Mesothelial cell of epicardium (in vitro differentiated cells): ENCODE results near the gene F11R. TPM values are rescaled to one million over a fixed set of nuclear protein-coding genes. Genes with fewer than 3 reads are reported as not detected.
"Not testable (repeated sequence)": the region's sequence is repeated elsewhere in the genome, so short reads cannot be mapped to it uniquely, and the experiment has no call there.

Experiments
- DNase-seq, 2 experiments: peaks; one replicate each; pipeline ENCODE4 v3.0.0; 2021; ENCODE audit warnings: low spot score in 2 of 2; ENCODE audit not compliant: unreplicated experiment in 2 of 2
- H3K27ac Mint-ChIP-seq: 2 replicates; pipeline ENCODE4 v1.8.0; 2021; ENCODE audit warnings: mixed read lengths
- H3K27me3 Mint-ChIP-seq: 2 replicates; pipeline ENCODE4 v1.8.0; 2021; ENCODE audit warnings: low read depth, mixed read lengths
- H3K36me3 Mint-ChIP-seq: 2 replicates; pipeline ENCODE4 v1.8.0; 2021; ENCODE audit warnings: mixed read lengths
- H3K4me1 Mint-ChIP-seq: 2 replicates; pipeline ENCODE4 v1.8.0; 2021; ENCODE audit warnings: mixed read lengths
- H3K4me3 Mint-ChIP-seq: 2 replicates; pipeline ENCODE4 v1.8.0; 2021; ENCODE audit warnings: mild to moderate bottlenecking, moderate library complexity, mixed read lengths
- H3K9me3 Mint-ChIP-seq: 2 replicates; pipeline ENCODE4 v1.8.0; 2021; ENCODE audit warnings: mixed read lengths
- CTCF ChIP-seq: fragments of 200-600 bp; sonication (generic); IDR thresholded peaks from one replicate; pipeline ENCODE4 v1.5.0; 2021; ENCODE audit warnings: antibody characterized with exemption; ENCODE audit not compliant: unreplicated experiment
- total RNA-seq: library from RNA; stranded (reverse); gene quantifications from 3 replicates; pipeline ENCODE4 v1.2.1, GENCODE V29; 2021

The F11R gene
- 114 to 132 TPM (median 122 TPM) in 3 replicates for total RNA-seq

DNA sequence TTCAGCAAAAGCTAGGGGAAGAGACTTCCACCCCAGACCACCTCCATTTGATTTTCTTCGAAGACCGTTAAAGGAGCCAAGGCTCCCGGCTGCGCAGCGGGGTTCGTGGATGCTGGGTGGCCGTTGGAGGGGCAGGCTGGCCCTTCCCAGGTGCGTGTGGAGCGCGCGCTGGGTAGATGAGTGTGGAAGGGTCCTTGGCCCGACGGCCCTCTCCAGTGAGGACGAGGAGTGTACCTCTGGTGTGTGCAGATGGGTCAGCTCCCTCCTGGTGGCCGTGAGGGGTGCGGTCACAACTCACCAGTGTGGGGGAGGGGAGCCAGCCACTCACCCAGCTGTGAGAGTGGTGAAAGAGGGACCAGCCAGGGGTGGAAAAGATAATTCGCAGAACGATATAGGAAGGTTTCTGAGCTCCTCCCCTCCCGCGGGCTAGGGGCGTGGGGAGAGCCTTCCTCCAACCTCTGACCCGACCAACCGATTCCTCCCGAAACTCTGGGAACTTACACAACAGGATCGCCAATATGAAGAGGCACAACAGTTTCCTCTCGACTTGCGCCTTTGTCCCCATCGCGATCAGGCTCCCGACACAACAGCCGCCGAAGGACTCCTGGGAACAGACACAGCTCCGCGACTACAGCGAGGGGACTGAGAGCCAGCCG lies at the start of gene F11R:
TSS of gene F11R (minus strand) at position 644 of the 656 bp plus-strand sequence. CDS start at position 565, 79 bp downstream.
- peaks cover 8% of the 10 kb centered on the region for H3K27me3 Mint-ChIP-seq
- peak; percentile 30 for TF ChIP-seq CTCF
- H3K27ac Mint-ChIP-seq = peak within 1 kb of the TSS; percentile 100
- H3K9me3 Mint-ChIP-seq = no peaks in the 10 kb centered on the region
- no peaks in the 10 kb centered on the region for H3K36me3 Mint-ChIP-seq
- DNase-seq = peak; percentile 32 to 65
- peak within 1 kb of the TSS; percentile 86 for H3K4me3 Mint-ChIP-seq
- peaks cover 45% of the 10 kb centered on the region for H3K4me1 Mint-ChIP-seq

DNA sequence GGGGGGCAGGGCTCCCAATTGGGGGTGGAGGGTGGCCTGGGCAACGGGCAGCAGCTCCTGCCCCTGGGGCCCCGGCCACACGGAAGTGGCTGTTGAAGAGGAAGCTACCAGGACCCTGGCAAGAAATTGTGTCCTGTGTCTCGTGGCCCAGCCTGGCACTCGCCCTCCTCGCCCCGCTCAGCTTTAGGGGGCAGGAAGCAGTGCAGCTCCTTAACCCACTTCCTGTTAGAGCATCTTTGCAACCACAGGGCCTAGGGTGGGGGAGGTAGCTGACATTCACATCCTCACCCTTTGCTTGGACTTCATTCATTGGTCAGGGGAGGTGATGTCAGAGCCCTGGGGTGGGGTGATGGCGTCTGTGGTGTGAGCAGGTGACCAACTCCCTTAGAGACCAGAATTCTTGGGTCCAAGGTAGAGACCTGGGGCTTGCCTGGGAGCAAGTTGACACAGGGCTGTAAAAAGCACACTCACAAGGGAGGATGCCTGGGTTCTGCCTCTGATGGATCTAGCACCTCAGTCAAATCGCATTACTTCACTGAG lies 48.8 kb upstream of the F11R start, which contains the start of gene ARHGAP30:
TSS of gene ARHGAP30 (minus strand) at position 161 of the 540 bp plus-strand sequence. CDS start 267 bp downstream, outside the sequence.
- peaks cover 5% of the 10 kb centered on the region for H3K4me1 Mint-ChIP-seq
- DNase-seq = no peak
- TF ChIP-seq CTCF = no peak
- no peak within 1 kb of the TSS for H3K4me3 Mint-ChIP-seq
- no peak within 1 kb of the TSS for H3K27ac Mint-ChIP-seq
- no peaks in the 10 kb centered on the region for H3K9me3 Mint-ChIP-seq
- H3K36me3 Mint-ChIP-seq = peaks cover 2% of the 10 kb centered on the region
- no peaks in the 10 kb centered on the region for H3K27me3 Mint-ChIP-seq

DNA sequence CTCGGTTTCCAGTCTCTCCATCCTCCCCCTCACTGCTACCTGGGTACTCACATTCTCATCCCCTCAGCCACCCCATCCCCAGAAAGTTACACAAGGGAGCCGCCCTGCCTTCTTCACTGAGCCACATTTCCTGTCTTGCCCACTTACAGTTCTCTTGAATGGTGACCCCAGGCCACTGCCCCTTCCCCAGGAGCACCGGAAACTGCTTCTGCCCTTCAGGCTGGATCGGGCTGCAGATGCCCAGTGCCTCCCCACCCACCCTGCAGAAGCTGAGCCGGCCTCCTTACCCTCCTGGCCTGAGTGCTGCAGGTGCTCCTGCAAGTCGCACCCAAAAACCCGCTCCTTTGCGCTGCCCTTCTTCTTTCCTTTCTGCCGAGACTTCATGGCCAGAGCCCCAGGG lies 48.3 kb upstream of the F11R start:
- Mint-ChIP-seq H3K9me3 (no peaks in the 10 kb centered on the region), H3K4me1 (no peaks in the 10 kb centered on the region), H3K27ac (no peak overlapping the region), H3K4me3 (no peak overlapping the region), H3K27me3 (peaks cover 4% of the 10 kb centered on the region), H3K36me3 (peaks cover 2% of the 10 kb centered on the region)
- no peak for DNase-seq
- TF ChIP-seq CTCF = no peak

GRCh38 chr1:161068306-161069234 lies 47.6 kb upstream of the F11R start:
- Mint-ChIP-seq H3K36me3 (peaks cover 2% of the 10 kb centered on the region), H3K27me3 (peaks cover 10% of the 10 kb centered on the region), H3K27ac (no peak overlapping the region), H3K4me1 (no peaks in the 10 kb centered on the region), H3K4me3 (no peak overlapping the region), H3K9me3 (no peaks in the 10 kb centered on the region)
- DNase-seq = no peak
- TF ChIP-seq CTCF = no peak

DNA sequence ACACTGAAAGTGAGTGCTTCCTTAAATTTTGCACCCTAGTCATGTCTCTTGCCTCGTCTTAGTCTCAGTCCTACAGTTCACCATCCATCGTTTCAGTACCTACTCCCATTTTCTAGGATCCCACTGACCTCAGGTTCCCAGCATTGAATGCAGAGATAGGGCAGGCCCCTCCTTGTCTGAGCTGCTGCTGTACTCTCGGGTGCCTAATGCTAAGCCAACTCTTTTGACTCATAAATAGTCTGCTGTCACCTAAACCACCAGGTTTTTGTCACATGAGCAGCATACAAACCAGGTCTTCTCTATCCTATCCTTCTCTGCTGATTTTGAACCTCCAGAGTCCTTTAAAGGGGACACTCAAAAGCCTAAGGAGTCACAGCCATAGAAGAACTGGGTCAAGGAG lies 45.7 kb upstream of the F11R start:
- no peak for TF ChIP-seq CTCF
- no peaks in the 10 kb centered on the region for H3K4me1 Mint-ChIP-seq
- no peaks in the 10 kb centered on the region for H3K9me3 Mint-ChIP-seq
- no peak overlapping the region for H3K4me3 Mint-ChIP-seq
- H3K27me3 Mint-ChIP-seq = peaks cover 17% of the 10 kb centered on the region
- DNase-seq = no peak
- H3K36me3 Mint-ChIP-seq = peaks cover 2% of the 10 kb centered on the region
- no peak overlapping the region for H3K27ac Mint-ChIP-seq

DNA sequence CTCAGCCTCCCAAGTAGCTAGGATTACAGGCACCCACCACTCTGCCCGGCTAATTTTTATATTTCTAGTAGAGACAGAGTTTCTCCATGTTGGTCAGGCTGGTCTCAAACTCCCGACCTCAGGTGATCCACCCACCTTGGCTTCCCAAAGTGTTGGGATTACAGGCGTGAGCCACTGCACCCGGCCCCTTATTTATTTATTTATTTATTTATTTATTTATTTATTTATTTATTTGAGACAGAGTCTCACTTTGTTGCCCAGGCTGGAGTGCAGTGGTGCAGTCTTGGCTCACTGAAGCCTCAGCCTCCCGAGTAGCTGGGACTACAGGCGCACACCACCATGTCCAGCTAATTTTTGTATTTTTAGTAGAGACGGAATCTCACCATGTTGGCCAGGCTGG lies 44.7 kb upstream of the F11R start:
- H3K4me1 Mint-ChIP-seq, H3K27ac Mint-ChIP-seq, DNase-seq, H3K36me3 Mint-ChIP-seq, H3K9me3 Mint-ChIP-seq, H3K4me3 Mint-ChIP-seq: not testable (repeated sequence)
- H3K27me3 Mint-ChIP-seq = peaks cover 17% of the 10 kb centered on the region

GRCh38 chr1:161063936-161064335 lies 43.0 kb upstream of the F11R start:
- H3K4me3 Mint-ChIP-seq, H3K27ac Mint-ChIP-seq, DNase-seq, H3K4me1 Mint-ChIP-seq, H3K9me3 Mint-ChIP-seq, H3K36me3 Mint-ChIP-seq: not testable (repeated sequence)
- H3K27me3 Mint-ChIP-seq = peaks cover 17% of the 10 kb centered on the region
